GM18873 (cell line): Measurements from ENCODE around the gene GNA14.

Source experiments
- ATAC-seq: cut with Tn5 transposase; IDR thresholded peaks from one replicate; pipeline ENCODE4 v1.9.1; 2021; ENCODE audit warnings: mild to moderate bottlenecking, moderate library complexity, moderate number of reproducible peaks; ENCODE audit not compliant: unreplicated experiment, low FRiP score

GNA14 gene

DNA sequence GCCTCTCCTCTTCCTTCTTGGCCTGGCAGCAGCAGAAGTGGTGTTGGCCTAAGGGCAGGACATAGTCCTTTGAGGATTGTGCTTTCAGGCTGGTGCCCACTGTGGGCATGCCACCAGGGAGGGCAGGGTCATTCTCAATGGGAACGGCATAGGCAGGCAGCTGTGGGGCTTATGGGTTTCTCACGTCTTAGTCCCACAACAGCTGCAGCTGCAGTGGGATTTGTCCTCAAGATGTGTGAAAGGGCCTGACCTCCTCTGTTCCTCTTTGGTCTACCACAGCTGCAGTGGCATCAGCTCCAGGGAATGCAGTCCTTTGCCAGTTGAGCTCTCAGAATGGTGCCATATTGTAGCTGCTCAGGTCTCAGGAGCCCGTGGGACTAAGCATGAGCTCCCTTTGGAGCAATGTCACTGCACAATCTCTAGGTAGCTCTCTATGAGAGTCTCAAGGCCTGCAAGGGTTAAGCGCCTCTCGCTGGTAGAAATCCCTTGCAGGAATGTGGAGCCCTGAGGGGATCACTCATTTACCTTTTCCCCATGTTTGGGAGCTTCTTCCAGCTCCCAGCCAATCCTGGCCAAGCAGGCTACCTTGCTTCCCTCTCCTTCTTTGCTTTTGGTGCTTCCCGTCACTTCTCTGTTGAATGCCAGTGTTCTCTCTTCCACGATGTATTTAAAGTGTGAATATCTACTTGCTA, 104.8 kb downstream of the GNA14 start:
- no peak for ATAC-seq

DNA sequence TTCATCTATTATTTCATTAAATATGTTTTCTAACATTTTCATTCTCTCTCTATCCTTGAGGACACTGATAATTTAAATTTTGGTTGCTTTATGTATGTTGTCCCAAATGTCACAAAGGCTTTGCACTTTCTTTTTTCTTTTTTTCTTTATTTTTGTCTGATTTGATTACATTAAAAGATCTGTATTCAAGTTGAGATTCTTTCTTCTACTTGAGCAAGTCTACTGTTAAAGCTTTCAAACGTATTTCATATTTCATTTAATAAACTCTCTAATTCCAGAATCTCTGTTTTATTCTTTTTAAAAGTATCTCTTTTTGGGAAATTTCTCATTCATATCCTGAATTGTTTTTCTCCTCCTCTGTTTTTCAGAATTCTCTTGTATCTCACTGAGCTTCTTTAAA, 106.5 kb downstream of the GNA14 start:
- no peak for ATAC-seq

DNA sequence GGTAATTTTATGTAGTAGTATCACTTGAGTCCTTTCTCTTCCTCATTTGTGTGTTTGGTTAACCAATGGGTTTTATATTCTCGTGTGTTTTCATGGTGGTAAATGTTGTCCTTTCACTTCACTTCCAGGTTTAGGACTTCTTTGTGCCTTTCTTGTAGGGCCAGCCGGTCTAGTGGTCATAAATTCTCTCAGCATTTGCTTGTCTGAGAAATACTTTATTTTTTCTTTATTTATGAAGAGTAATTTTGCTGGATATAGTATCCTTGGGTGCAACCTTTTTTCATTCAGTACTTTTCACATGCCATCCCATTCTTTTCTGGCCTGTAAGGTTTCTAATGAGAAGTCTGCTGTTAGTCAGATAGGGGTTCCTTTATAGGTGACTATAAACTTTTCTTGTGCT, 107.1 kb downstream of the GNA14 start:
- no peak for ATAC-seq

DNA sequence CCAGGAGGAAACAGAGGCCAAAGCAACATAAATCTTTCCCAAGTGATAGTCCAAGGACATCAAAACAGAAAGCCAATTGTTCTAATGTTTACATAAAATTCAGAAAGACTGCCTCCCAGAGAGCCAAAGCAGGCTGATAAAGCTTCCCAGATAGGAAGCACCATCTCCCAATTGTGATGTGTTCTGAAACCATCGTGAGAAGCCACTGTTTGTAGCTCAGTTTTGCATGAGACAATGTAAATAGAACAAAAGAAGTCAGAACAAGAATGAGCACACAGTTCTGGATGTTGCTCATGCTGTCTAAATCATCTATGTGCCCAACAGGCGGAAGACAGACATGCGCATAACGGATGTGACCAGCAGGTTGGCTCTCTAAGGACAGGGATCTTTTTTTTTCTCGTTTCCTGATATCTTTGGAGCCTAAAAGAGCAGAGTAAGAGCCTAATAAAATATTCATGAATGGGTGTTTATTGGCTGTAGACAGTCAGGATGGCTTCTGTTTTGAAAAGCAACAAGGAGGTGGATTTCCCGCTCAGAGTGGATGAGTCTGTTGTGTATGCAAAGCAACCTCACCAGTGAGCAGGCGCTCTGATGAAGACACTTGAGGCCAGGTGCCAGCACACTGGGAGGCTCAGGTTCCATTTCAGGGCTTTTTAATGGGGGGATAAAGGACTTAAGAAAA, 113.6 kb downstream of the GNA14 start:
- no peak for ATAC-seq

DNA sequence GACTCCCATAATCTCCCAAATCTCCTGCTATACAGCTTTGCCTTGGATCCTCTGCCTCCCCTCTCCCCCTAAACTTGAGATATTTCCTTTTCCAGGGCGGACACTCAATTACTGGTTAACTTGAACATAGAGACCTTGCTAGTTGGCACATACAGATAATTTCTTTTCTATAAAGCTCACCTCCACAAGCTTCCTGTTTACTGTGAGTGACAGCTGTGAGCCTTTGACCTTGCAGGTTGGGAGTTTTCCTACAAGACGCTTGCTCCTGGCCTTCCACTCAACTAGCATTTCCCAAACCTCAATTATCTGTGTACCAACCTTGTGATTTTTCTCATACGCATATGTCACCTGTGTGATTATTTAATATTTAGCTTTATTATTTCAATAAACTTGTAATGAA, 114.5 kb downstream of the GNA14 start:
- ATAC-seq, result no peak

DNA sequence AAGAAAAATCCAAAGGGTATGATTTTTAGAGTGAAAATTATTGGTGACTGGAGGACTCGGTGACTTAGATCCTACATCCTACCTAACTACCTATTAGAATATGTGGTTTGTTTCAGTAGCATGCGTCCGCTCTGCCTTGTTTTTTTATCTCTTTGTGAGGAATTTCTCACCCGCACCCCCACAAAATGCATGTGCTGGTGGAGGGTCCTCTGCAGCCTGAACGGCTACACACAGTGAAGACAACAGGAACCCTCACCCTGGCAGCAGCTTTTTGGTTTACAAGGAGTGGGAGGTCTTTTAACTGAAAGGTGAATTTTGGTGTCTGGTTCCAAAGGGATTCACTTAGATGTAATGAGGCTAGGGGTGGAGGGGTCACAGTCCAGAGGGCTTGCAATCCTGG, 115.5 kb downstream of the GNA14 start:
- no peak for ATAC-seq

DNA sequence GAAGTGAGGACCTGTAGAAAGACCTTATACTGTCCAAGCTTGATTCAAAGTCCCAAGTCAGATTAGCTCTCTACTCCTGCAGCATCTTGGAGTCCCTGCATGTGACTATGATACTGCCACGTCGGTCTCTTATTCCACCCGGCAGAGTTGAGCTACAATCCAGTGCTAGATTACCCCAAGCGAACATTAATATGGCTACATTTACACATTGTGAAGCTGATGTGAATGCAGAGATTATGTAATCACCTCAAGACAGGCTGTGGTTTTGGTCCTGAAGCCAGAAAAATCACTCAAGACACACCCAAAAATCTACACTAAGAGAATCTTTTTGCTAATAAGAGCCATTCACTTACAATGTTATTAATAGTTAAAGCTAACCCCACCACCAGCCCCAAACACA, 116.7 kb downstream of the GNA14 start:
- no peak for ATAC-seq

DNA sequence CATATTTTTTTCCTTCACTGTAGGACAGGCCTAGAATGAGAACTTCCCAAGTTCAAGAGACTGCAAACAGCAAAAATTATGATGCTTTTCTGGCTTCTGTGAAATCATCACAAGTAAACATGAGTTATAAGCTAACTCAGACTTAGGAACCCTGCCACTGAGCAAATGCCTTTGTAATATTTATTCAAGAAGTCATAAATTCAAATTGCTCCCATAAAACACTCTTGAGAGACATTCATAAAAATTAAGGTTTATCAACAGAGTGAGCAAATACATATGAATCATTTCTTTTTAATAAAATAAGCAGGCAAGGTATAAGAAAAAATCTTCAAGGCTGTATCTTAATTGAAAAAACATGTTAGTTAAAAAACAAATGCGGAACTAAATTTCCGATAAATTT, 124.2 kb downstream of the GNA14 start:
- ATAC-seq, result no peak

DNA sequence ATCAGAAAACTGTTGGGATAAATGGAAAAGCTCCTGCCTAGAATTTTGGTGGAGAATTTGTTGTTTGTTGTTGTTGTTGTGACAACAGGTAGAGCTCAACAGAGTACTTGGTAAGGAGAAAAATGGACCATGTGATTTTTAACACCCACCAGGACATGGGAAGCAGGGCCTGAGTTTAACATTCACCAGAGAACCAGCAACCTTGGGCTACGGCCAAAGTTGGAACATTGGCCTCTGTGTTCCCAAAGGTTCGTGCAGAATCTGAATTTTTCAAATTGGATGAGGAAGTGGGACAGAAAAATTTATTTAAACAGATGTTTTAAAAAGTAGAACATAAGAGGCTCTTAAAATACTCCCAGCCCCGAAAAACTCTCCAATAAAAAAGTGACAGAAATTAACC, 127.0 kb downstream of the GNA14 start:
- no peak for ATAC-seq

DNA sequence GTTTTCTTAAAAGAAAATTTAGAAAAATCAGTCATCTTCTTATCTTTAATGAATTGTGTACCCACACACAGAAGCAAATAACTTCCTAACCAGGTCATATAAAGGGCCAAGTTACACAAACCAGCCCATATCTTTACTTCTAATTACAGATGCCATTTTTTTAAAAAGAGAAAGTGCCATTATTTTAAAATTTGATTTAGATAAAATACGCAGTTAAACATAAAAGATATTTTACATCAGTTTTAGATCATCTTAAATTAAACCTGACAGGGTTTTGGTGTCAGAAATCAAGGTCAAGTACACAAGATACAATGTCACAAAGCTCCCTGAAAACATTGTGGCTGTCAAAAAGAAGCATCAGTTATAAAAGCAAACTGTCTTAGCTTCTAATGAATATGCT, 129.4 kb downstream of the GNA14 start:
- ATAC-seq, result no peak

DNA sequence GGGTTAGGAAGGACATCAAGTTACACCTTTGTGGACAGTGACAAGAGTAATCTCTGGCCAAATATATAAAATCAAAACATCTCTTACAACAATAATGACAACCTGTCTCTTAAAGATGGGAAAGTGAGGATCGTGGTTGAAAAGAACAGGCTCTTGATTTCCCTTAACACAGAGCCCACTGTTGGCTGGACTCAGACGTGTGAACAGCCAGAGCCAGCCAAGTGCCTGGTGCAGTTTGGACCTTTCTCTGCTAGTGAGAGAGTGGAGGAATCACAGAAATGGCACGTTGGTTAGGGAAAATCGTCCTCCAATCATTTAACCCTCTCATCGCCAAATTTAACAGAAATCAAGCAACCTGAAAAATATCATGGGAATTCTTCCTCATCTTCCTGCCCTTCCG, 131.3 kb downstream of the GNA14 start:
- ATAC-seq, result no peak

DNA sequence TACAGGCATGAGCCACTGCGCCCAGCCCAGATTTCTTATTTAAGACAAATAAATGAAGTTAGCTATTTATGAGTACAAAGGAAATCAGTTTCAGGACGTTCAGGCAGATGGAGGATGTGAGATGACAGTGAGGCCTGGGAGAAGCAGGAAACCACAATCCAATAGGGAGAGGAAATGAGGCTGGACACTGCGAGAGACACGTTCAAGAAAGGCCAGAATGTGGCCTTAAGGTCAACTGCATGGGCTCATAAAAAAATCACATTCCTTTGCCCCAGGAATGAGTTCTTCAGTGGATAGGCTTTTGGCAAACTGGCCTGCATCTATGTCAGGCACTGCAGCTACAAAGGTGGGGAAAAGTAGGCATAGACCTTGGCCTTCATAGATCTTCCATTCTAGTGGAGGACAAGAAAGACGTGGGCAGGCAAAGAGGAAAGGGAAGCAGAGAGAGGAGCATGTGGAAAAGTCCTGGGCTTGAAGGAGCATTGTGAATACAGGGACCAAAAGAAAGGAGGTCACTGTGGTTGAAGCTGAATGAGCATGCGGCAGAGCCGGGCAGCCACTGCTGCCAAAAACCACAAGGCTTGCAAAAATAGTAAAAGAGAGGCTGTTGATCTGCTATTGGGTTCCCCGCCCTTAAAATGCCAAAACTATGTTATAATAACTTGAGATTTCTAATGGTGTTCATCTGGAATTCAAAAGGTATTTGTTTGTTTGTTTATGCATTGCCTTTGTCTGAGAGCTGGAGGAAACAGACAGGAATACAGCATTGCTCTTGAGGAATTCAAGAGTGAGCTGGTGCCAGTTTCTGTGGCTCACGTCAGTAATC, 133.0 kb downstream of the GNA14 start:
- no peak for ATAC-seq

DNA sequence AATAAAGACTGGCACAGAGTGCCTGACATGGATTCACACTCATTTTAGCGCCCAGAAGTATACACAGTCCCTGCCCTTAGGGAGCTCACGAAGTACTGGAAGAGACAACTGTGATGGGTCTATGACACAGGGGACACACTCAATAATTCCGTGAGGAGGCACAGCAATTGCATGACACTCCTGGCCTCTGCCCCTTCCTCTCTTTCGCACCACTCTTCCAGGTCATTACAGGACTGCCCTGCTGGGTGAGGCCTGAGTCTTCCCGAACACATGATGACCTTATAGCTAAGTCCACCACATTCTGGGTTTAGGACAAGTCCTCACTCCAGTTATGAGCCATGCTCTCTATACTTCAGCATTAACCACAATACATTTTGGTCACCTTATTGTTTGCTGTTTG, 134.7 kb downstream of the GNA14 start:
- ATAC-seq, result no peak

DNA sequence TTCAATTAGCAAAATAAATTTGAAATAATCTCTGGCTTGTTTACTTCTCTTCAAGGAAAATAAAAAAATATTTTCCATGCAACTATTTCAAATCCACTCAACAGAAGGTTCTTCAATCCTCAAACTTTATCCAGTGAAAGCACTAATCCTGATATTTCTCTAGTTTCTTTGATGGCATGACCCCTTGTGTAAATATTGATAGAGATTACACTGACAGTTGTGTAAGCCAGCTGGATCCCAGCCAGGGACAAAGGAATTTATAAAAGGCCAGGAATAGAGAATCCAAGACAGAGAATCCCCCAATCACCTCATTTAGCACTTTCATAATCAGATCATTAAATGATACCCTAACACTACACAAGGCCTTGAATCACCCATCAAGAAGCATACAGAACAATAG, 135.2 kb downstream of the GNA14 start:
- no peak for ATAC-seq

DNA sequence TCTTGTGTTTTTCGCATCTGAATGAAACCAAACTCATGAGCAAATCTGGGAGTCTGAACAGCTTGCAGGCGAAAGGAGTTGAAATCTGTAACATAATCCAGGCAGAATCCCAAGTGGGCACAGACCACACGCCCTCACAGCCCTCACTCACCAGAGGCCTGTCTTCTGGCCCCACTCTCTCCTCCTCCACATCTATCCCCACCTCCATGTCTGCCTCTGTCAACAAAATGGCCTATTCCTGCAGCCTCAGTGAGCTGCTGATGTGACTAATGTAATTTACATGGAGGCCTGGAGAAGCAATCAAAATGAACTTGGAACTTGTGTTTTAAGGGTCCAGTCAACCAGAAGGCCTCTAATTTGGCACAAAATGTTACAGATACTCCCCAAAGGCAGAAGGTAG, 136.6 kb downstream of the GNA14 start:
- no peak for ATAC-seq

DNA sequence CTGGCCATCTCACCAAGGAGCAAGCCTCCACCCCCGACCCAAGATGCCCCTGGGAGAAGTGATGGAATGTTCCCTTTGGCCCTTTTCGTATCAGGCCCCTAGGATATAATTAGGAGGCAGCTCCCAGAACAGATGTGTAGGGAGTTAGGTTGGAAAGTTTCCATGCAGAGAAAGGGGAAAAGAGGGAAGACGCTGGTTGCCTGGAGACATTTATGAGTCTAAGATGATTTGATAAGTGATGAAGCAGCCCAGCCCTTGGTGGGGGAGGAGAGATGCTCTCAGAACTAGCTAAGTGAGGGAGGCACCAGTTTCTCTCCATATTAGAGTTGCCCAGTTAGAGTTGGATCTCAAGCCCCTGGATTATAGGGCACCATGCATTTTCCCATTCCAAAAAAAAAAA, 137.5 kb downstream of the GNA14 start:
- ATAC-seq, result no peak

DNA sequence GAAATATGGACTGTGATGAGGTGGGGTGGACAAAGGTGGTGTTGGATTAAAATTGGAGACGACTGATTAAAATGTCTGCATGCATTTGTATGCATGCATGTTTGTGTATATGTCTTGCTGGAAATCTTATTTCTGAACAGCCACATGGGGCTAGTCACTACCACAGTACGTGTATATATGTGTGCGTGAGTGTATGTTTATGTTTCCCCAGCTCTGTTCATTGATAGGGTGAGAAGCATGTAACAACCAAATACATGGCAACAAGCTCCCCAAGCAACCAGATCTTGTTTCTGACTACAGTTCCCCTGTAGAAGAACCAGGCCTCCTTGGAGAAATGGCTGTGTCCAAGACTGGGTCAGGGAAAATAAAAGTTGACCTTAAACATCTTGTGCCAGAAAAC, 139.7 kb downstream of the GNA14 start:
- ATAC-seq, result no peak

DNA sequence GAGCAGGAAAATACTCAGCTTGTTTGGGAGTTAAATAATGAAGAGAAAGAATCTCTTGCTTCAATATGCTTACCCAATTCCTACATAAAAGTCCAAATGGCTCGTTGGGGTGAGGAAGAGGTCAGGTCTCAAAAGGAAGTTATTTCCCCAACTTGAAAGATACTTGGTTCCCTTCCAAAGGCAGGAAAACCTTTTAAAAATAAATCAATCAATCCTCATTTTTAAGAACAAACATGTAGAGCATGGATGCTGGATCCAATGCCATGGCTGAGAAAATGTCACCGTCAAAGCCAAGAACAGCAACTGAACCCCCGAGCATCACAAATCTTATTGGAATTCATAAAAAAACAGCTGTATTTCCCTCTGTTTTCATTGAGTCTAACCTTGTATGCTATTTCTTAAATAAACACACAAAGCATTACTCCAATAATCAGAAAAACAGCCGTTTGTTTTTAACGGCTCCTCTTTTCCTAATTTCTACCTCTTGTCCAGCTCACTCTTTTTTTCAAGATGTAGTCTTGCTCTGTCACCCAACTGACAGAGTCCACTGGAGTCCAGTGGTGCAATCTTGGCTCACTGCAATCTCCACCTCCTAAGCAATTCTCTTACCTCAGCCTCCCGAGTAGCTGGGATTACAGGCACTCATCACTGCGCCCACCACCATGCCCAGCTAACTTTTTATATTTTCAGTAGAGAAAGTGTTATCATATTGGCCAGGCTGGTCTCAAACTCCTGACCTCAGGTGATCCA, 140.7 kb downstream of the GNA14 start:
- no peak for ATAC-seq

DNA sequence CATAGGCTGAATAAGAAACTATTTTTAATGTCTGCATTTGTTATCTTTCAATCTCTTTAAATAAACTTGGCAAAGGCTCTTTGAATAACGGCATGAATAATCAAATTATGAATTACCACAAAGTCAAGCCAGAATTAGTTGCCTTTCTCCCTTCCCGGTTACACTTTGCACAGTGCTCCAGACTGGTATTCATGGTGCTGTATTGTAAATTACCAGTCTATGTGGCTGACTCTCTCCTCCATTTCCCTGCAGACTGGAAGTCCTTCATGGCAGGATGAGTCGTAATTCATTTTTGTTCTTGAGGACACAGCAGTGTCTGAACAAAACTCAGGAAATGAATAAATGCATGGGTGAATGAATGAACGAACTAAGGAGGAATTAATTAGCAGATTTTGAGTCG, 142.9 kb downstream of the GNA14 start:
- no peak for ATAC-seq

DNA sequence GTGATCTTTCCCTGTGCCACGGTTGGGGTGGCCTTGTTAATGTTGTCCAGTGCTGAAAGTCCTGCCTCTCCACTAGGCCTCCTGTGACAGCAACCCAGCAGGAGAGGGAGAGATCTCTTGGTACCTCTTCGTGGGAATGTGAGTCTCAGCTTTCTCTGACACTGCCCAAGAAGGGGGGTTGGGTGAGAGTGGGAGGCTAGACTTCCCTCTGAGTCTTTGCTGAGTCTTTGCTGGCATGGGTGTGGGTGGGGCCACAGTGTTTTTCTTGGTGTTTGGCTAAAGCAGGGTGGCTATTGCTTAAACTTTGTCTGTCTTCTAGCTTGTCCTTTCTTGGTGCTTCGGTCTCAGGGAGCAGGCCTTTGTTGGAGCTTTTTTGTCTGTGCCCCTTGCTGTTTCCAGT, 145.6 kb downstream of the GNA14 start:
- no peak for ATAC-seq

DNA sequence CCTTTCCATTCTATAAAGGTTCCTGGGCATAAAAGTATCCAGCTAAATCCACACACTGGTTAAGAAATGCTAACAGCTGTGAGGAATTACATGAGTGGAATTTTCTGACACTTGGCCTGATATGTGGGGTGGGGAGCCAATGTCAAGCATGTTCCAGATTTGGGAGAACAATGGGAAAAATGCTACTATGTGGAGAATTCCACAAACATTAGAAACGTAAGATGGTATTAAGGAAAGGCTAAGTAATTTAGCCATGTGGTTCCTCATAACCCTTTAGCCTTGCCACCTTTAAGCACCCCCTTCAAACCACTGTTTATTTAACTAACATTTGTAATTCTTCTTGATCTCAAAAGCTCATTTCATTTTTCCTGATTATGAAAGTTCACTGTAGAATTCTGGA, 149.2 kb downstream of the GNA14 start:
- no peak for ATAC-seq
